HG03521 (cell line): ENCODE measurements around the gene CACFD1.

Source experiments
- ATAC-seq: cut with Tn5 transposase; IDR thresholded peaks from one replicate; pipeline ENCODE4 v1.9.1; 2021; ENCODE audit warnings: mild to moderate bottlenecking, moderate library complexity; ENCODE audit not compliant: unreplicated experiment

The CACFD1 gene

DNA sequence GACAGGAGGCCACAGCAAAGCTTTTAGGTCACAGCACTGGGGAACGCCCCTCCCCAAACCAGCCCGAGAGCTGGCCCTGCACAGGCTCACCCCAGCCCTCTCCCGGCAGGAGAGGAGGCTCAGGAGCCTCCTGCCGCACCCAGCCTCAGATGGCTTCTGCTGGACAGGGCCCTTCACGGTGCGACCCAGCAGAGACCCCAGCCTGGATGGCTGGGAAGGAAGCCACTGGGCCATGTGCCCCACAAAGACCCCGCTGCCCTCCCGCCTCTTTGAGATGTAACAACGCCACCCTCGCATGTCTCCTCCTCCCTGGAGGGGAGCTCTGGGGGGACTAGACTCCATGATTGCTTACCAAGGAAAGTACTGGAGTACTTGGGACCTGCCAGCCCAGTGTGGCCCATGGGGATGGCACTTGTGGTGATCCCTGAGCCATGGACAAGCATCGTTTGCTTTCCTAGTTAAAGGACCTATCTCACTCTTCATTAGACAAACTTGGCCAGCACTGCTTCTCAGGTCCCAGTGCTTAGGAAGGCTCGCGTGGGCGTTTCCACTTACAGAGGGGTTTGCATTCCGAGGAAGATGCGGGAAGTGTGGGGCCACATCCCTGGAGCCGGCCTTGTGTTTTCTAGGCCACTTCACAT, 56.0 kb downstream of the CACFD1 start:
- no peak for ATAC-seq

- ATAC-seq, result no peak
These were observed 56.6 kb downstream of the CACFD1 start for GRCh38 chr9:133516256-133516960.

DNA sequence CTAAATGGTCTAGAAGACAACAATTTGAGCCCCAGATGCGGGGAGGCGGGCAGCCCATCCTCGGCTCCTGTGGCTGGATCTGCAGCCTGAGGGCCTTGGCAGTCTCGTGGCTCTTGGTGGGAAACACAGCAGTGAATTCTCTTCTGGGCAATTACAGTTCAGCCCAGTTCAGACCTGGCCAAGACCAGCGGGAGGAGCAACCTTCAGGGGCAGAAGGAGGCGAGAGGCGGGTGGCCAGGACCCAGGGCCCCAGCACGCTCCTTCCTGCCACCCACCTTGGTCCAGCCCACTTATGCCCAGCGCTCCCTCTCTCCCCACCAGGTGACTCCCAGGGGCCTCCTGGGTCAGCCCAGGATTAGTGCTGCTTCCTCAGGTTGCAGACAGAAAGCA, 57.2 kb downstream of the CACFD1 start:
- ATAC-seq, result no peak

GRCh38 chr9:133517711-133518110, 57.9 kb downstream of the CACFD1 start:
- ATAC-seq, result no peak

DNA sequence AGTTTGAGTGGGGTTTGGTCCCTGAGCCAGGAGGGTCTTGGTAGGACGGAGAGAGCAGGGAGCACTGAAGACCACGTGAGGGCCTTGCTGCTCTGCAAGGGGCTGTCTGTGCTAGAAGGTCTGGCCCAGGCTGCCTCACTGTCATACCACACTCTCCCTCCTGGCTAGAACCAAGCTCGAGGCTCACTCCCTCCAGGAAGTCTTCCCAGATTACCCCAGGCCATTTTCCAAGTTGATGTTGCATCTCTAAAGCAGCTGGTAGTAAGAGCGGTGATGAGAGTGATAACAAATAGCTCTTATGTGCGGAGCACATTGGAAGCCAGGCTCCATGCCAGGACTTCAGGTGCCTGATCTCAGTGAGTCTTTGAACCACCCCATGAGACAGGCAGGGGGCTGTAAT, 58.4 kb downstream of the CACFD1 start:
- ATAC-seq, result no peak

DNA sequence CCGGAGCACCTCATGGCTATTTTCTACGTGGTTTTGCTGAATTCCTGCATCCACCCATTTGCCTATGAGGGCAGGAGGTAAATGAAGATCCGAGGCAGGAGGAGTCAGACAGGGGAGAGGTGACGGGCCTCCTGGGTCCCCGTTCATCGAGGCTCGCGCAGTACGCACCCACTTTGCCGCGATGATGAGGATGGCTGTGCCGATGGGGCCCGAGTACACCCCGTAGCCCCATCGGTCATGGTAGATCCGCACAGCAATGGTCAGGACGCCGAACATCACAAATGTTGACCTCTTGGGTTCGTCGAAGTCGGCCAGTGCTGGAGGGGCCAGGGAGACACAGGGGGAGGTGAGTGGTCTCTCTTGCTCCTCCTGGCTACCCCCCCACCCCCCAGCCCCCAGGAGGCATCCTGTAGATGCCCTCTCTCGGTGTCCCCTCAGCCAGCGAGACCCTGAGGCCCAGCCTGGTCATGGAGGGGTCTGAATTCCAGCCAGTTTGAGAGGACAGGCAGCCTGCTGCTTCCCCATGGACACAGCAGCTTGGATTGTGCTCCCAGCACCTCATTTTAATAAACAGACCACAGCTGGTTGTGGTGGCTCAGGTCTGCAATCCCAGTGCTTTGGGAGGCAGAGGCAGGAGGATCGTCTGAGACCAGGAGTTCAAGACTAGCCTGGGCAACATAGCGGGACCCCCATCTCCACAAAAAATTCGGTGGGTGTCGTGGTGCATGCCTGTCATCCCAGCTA, 59.1 kb downstream of the CACFD1 start:
- ATAC-seq, result no peak

DNA sequence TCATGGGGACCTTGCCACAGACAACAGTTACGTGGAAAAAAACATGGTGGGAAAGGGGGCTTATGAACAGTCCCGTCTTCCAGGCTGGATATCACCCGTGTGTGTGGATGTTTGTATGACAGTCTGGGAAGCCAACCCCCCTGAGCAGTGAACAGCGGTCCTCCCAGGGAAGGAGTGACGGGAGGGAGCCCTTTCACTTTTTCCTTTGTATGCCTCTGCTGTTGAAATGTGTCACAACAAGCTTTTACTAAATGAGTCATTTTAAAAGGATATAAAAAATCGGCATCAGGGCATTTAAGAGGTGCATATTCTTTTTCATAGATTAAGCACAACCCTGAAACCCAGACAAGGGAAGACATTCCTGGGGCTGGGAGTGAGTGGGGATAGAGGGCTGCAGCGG, 59.9 kb downstream of the CACFD1 start:
- ATAC-seq, result no peak

DNA sequence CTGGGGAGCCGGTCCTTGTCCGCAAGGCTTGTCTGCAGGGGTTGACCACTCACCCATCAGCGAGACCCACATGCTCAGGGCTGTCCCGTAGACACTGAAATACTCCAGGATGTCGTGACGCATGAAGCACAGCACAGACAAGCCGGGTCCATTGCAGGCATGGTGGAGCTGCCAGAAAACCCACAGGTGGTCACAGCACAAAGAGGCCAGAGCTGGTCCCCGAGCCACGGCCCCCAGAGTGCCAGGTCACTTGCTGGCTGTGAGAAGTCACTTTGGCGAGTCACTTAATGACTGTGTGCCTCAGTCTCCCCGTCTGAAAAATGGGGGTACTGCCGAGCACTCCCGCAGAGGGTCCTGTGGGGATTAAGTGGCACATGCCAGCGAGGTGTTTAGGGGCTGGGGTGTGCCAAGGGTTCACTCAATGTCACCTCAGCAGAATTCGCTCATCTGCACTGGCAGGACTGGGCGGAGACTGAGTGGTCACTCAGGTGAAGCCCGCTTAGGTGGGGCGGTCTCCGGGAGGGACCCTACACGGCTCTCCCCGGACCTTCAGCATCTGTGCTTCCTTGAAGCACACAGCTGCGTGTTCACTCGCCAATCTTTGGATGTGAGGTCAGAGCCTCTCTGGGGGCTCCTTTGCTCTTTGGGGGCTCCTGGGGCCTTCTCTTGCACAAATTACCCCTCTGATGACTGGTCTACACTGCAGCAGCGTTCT, 60.5 kb downstream of the CACFD1 start:
- ATAC-seq, result no peak
